Measurements from ENCODE around the gene PSMB10.

- no peak for TF ChIP-seq CTCF (IDR thresholded peaks at IDR 0.05; ENCODE audit: insufficient read depth, low read depth, low read length)
- no peak for TF ChIP-seq EZH2 (IDR thresholded peaks at IDR 0.05; ENCODE audit: insufficient read depth, low read length)
Measured at GRCh38 chr16:67892375-67892774, 44.3 kb downstream of the PSMB10 start.
